ENCODE data around the gene GNAO1. TPM values are rescaled to one million over a fixed set of nuclear protein-coding genes. Genes with fewer than 3 reads are reported as not detected.

GNAO1 gene
- total and polyA plus RNA-seq, 2 of the 13 experiments (the other 11 are each of a cell fraction or from before 2014, with no cell fraction given) = not detected

DNA sequence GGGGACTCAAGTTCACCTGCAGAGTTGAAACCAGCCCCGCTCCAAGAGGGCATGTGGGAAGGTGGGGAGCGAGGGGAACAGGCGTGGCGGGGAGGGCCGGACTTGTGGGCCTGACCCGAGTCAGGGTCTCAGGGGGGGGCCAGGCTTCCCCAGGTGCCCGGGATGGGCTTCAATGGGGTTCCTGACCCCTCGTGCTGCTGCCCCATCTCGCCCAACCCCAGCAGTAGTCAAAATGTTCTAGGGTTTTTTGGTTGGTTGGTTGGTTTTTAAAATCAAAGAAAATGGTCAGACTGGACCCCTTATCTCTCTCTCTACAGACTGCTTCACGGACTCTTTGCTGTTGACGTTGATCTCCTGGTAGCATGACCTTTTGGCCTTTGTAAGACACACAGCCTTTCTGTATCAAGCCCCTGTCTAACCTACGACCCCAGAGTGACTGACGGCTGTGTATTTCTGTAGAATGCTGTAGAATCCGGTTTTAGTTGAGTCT lies 164.5 kb downstream of the GNAO1 start (continued):
- TF ChIP-seq SKI (IDR thresholded peaks at IDR 0.05; ENCODE audit: partially characterized antibody) = no peak
- no peak for TF ChIP-seq DNMT3B (CRISPR knock-in tag; conservative IDR thresholded peaks at IDR 0.05)
- TF ChIP-seq ZNF20 (CRISPR knock-in tag; IDR thresholded peaks at IDR 0.05) = 0 out of 2 replicates have a peak, but pooled peaks have one; percentile 72
- no peak for TF ChIP-seq EEA1 (CRISPR knock-in tag; IDR thresholded peaks at IDR 0.05; ENCODE audit: borderline replicate concordance)
- TF ChIP-seq ARHGAP35 (CRISPR knock-in tag; IDR thresholded peaks at IDR 0.05; ENCODE audit: borderline replicate concordance) = no peak
- TF ChIP-seq ZNF589 (CRISPR knock-in tag; conservative IDR thresholded peaks at IDR 0.05) = no peak
- no peak for TF ChIP-seq ZKSCAN1 (IDR thresholded peaks at IDR 0.05; ENCODE audit: low read length)
- 0 out of 2 replicates have a peak, but pooled peaks have one; percentile 25 for TF ChIP-seq ZNF816 (CRISPR knock-in tag; IDR thresholded peaks at IDR 0.05; ENCODE audit: borderline replicate concordance)
- no peak for TF ChIP-seq RFX3 (CRISPR knock-in tag; IDR thresholded peaks at IDR 0.05)
- TF ChIP-seq PHF8 (CRISPR knock-in tag; IDR thresholded peaks at IDR 0.05) = no peak
- TF ChIP-seq ZNF264 (CRISPR knock-in tag; IDR thresholded peaks at IDR 0.05) = no peak
- no peak for TF ChIP-seq NKX3-1 (CRISPR knock-in tag; IDR thresholded peaks at IDR 0.05)
- no peak for TF ChIP-seq CEBPZ (IDR thresholded peaks at IDR 0.05; ENCODE audit: low read length)
- no peak for TF ChIP-seq REXO4 (CRISPR knock-in tag; IDR thresholded peaks at IDR 0.05; ENCODE audit: borderline replicate concordance)
- TF ChIP-seq TARDBP (CRISPR knock-in tag; IDR thresholded peaks at IDR 0.05) = peak; percentile 17; the same call in 1 of the 2 replicates
- TF ChIP-seq ZNF773 (CRISPR knock-in tag; IDR thresholded peaks at IDR 0.05; ENCODE audit: borderline replicate concordance) = no peak
- TF ChIP-seq, protein P1, sequence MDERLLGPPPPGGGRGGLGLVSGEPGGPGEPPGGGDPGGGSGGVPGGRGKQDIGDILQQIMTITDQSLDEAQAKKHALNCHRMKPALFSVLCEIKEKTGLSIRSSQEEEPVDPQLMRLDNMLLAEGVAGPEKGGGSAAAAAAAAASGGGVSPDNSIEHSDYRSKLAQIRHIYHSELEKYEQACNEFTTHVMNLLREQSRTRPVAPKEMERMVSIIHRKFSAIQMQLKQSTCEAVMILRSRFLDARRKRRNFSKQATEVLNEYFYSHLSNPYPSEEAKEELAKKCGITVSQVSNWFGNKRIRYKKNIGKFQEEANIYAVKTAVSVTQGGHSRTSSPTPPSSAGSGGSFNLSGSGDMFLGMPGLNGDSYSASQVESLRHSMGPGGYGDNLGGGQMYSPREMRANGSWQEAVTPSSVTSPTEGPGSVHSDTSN (CRISPR knock-in tag; IDR thresholded peaks at IDR 0.05) = no peak

All from HepG2 (cell line).